Gastroesophageal sphincter (tissue), 4 donors: ENCODE measurements around the gene MAGEF1. TPM values are rescaled to one million over a fixed set of nuclear protein-coding genes. Genes with fewer than 3 reads are reported as not detected.

Experiments used
- ATAC-seq: fragments of 150-250 bp; one replicate; pipeline ENCODE4 v1.9.1; 2016; ENCODE audit warnings: mild to moderate bottlenecking, moderate library complexity
- H3K27ac ChIP-seq, 4 donors: fragments of 200-600 bp; sonication (generic) in 3 of 4; 1 replicate in 3 of 4; 2 replicates in 1 of 4; pipeline ENCODE4 v1.5.1; 2016 to 2019
- H3K27me3 ChIP-seq: fragments of 200-600 bp; sonication (generic); one replicate; pipeline ENCODE4 v1.5.1; 2019
- H3K36me3 ChIP-seq, 2 donors: fragments of 200-600 bp; sonication (generic); one replicate each; pipeline ENCODE4 v1.5.1; 2019; ENCODE audit warnings: control low read depth in 1 of 2
- H3K4me1 ChIP-seq, 3 donors: fragments of 200-600 bp; sonication (generic); 1 replicate in 2 of 3; 2 replicates in 1 of 3; pipeline ENCODE4 v1.5.1; 2016 to 2019; ENCODE audit warnings: control low read depth in 2 of 3
- H3K4me3 ChIP-seq, 2 donors: fragments of 200-600 bp; sonication (generic); one replicate each; pipeline ENCODE4 v1.5.1; 2019; ENCODE audit warnings: mild to moderate bottlenecking in 1 of 2, moderate library complexity in 1 of 2
- H3K9me3 ChIP-seq, 3 donors: fragments of 200-600 bp; sonication (generic); one replicate each; pipeline ENCODE4 v1.5.1; 2017 to 2019; ENCODE audit warnings: control low read depth in 2 of 3
- EP300 ChIP-seq: sonication (generic); formaldehyde crosslinking; IDR thresholded peaks from one replicate; pipeline ENCODE4 v1.6.1; 2017; ENCODE audit warnings: antibody characterized with exemption, mild to moderate bottlenecking
- POLR2A ChIP-seq, 2 donors: fragments of 450-650 bp; IDR thresholded peaks; one replicate each; pipeline ENCODE4 v1.6.1; 2017; ENCODE audit warnings: antibody characterized with exemption in 2 of 2, mild to moderate bottlenecking in 2 of 2, moderate library complexity in 1 of 2
- POLR2AphosphoS5 ChIP-seq: sonication (generic); formaldehyde crosslinking; IDR thresholded peaks from one replicate; pipeline ENCODE4 v1.6.1; 2017; ENCODE audit warnings: antibody characterized with exemption
- WGBS, 2 donors: methylation state at CpG; one replicate each; pipeline ENCODE4 v1.1.5; 2018; ENCODE audit warnings: low coverage in 1 of 2; 5-methylcytosine and 5-hydroxymethylcytosine counted together
- total RNA-seq, 4 donors: library from RNA; depleted of rRNA; stranded (reverse); fragments of >200 nt; gene quantifications; one replicate each; pipeline ENCODE4 v1.1.0, GENCODE V29; 2016
- TF ChIP-seq, protein P1 (sequence below), 4 experiments: fragments of 200-600 bp in 2 of 4; fragments of 450-650 bp in 2 of 4; sonication (generic) in 1 of 4; IDR thresholded peaks; one replicate each; pipeline ENCODE4 v1.5.1; 2017 to 2019; ENCODE audit warnings: antibody characterized with exemption in 4 of 4, mild to moderate bottlenecking in 2 of 4, moderate library complexity in 2 of 4

Gene MAGEF1
- total RNA-seq, 4 donors from 2014 or later, result 36.9 to 47.8 (median 41.9) TPM

DNA sequence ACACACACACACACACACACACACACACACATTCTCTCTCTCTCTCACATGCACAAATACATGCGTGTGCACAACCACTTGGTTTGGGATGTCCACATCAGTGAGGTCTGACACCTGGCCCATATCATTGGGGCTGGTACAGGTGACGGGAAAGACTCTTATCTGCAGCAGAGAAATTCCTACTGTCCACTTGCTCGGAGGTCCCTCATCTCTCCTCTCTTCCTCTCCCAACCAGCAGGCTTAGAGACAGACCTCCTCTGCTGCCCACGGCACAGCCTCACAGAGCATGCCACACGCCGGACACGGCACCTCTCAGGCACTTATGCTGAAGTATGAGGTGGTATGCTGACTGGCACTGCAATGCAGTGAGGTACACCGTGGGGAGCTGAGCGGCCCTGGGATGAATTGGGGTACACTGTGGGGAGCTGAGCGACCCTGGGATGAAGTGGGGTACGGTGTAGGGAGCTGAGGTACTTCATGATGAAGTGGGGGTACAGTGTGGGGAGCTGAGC, 41.7 kb downstream of the MAGEF1 start:
- H3K4me3 ChIP-seq, result no peak overlapping the region
- WGBS, 2 donors, result 100% methylated on average over 1 of the region's 11 CpGs; no CpG with 5 or more reads in 1 of the 2 donors
- H3K27me3 ChIP-seq, result no peaks in the 10 kb centered on the region
- H3K27ac ChIP-seq, result no peak overlapping the region
- TF ChIP-seq EP300 (no peak), POLR2AphosphoS5 (no peak), POLR2A (IDR thresholded peaks at IDR 0.05) (no peak)
- TF ChIP-seq, protein P1, sequence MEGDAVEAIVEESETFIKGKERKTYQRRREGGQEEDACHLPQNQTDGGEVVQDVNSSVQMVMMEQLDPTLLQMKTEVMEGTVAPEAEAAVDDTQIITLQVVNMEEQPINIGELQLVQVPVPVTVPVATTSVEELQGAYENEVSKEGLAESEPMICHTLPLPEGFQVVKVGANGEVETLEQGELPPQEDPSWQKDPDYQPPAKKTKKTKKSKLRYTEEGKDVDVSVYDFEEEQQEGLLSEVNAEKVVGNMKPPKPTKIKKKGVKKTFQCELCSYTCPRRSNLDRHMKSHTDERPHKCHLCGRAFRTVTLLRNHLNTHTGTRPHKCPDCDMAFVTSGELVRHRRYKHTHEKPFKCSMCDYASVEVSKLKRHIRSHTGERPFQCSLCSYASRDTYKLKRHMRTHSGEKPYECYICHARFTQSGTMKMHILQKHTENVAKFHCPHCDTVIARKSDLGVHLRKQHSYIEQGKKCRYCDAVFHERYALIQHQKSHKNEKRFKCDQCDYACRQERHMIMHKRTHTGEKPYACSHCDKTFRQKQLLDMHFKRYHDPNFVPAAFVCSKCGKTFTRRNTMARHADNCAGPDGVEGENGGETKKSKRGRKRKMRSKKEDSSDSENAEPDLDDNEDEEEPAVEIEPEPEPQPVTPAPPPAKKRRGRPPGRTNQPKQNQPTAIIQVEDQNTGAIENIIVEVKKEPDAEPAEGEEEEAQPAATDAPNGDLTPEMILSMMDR (IDR thresholded peaks at IDR 0.05), result no peak
- no peaks in the 10 kb centered on the region for H3K4me1 ChIP-seq
- H3K9me3 ChIP-seq, result no peaks in the 10 kb centered on the region
- no peak for ATAC-seq
- no peaks in the 10 kb centered on the region for H3K36me3 ChIP-seq

DNA sequence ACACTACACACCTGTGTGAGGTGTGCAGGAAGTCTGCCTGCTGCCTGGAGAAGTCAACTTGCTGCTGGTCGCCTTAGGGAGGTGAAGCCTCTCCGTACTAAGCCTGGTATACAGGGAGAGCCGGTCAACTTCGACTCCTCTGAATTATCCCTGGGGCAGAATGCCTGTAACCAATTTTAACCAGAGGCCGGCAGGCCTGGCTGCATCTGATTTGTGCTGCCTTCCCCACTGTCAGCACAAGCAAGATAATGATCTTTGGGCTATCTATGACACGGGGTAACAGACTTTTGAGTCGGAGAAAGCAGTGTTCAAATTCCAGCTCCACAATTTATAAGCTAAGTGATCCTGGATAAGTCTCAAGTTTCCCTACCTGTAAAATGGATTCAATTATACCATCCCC, 42.3 kb downstream of the MAGEF1 start:
- Histone ChIP-seq H3K27me3 (no peaks in the 10 kb centered on the region), H3K36me3 (no peaks in the 10 kb centered on the region), H3K4me1 (no peaks in the 10 kb centered on the region), H3K27ac (no peak overlapping the region), H3K4me3 (no peak overlapping the region), H3K9me3 (no peaks in the 10 kb centered on the region)
- TF ChIP-seq EP300 (no peak), POLR2AphosphoS5 (no peak)
- TF ChIP-seq, protein P1 (IDR thresholded peaks at IDR 0.05), result no peak
- ATAC-seq, result no peak
- 61% methylated on average over 2 of the region's 7 CpGs; no CpG with 5 or more reads in 1 of the 2 donors for WGBS, 2 donors

DNA sequence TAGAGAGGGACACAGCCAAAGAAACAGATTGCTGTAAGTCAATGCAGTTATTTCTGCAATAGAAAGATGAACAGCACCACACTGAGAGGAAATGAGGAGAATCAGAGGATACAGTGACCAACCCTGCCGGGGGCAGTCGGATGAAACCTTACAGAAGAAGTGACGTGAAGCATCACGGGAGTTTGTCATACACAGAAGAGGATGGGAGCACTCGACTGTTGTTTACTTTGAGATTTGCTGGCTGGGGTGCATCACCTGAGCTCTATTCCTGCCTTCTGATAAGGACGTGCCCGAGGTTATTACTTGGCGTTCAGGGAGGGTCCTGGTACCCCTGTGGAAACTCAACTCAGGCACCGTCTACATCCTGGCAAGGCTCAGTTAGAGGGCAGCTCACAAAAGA, 45.4 kb downstream of the MAGEF1 start:
- no peak for TF ChIP-seq EP300
- no peak for TF ChIP-seq POLR2AphosphoS5
- TF ChIP-seq, protein P1 (IDR thresholded peaks at IDR 0.05), result no peak
- no peak for TF ChIP-seq POLR2A (IDR thresholded peaks at IDR 0.05)
- Histone ChIP-seq H3K4me1 (no peaks in the 10 kb centered on the region), H3K27me3 (no peaks in the 10 kb centered on the region), H3K27ac (no peak overlapping the region), H3K36me3 (no peaks in the 10 kb centered on the region), H3K4me3 (no peak overlapping the region), H3K9me3 (no peaks in the 10 kb centered on the region)
- WGBS, 2 donors, result 58 to 82% methylated on average over 7 to 9 of the region's 9 CpGs
- ATAC-seq, result no peak

DNA sequence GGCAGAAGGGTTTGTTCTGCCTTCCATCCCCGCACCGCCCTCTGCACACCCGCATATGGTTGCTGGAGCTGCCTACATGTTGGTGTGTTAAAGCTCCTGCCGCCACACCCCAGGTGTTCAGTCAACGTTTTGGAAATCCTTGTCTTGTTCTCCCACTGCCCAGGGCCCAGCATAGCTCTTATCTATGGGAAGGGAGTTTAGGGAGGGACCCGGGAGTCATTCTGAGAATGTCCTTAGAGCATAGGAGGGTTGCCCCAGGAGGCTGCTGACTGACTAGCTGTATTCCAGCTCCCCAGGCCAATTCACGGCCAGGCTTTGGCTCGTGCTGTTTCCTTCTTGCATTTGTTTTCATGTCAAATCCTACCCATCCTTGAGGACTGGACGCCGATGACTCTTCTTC, 46.8 kb downstream of the MAGEF1 start:
- Histone ChIP-seq H3K4me1 (no peaks in the 10 kb centered on the region), H3K36me3 (no peaks in the 10 kb centered on the region), H3K4me3 (no peak overlapping the region), H3K9me3 (no peaks in the 10 kb centered on the region), H3K27ac (no peak overlapping the region), H3K27me3 (no peaks in the 10 kb centered on the region)
- TF ChIP-seq POLR2AphosphoS5, result no peak
- ATAC-seq, result no peak
- WGBS, 2 donors, result 79 to 88% methylated on average over 5 of the region's 10 CpGs

DNA sequence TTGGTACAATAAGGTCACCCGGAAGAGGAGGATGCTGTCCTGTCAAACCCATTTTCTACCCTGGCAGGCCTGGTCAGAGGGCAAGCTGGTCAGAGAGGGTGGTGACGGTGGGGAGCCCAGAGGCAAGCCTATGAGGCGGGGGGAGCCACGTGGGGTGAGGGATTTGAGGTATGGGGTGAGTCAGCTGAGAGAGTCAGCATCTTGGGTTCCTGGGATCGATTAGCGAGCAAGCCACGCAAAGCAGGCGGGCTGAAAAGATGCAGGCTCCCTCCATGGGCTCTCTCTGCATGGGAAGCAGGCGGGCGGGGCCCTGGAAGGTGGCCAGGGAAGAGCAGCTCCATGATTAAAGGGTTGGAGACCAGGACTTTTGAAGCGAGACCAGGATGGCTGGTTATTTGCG, 48.1 kb downstream of the MAGEF1 start:
- no peaks in the 10 kb centered on the region for H3K9me3 ChIP-seq
- TF ChIP-seq, protein P1 (IDR thresholded peaks at IDR 0.05), result no peak
- TF ChIP-seq POLR2A (IDR thresholded peaks at IDR 0.05), result no peak
- no peak for TF ChIP-seq POLR2AphosphoS5
- TF ChIP-seq EP300, result no peak
- H3K4me3 ChIP-seq, result no peak overlapping the region
- H3K27me3 ChIP-seq, result no peaks in the 10 kb centered on the region
- ATAC-seq, result no peak
- H3K36me3 ChIP-seq, result no peaks in the 10 kb centered on the region
- 68% methylated on average over 3 of the region's 12 CpGs; no CpG with 5 or more reads in 1 of the 2 donors for WGBS, 2 donors
- H3K27ac ChIP-seq, result no peak overlapping the region
- H3K4me1 ChIP-seq, result no peaks in the 10 kb centered on the region
